ENCODE results near the gene IRGQ.

- TF ChIP-seq EZH2 (IDR thresholded peaks at IDR 0.05; ENCODE audit: insufficient read depth, poor library complexity, severe bottlenecking), result no peak
- TF ChIP-seq EZH2phosphoT487 (IDR thresholded peaks at IDR 0.05; ENCODE audit: insufficient read depth, low read depth), result no peak
Measured at GRCh38 chr19:43607238-43608205, 11.6 kb upstream of the IRGQ start.

Data from GM23248 (cell line).